Neural cell (in vitro differentiated cells): ENCODE results near the gene ATP13A3.

ENCODE experiments used
- CTCF ChIP-seq: fragments of 450-650 bp; IDR thresholded peaks from 2 replicates; pipeline ENCODE4 v1.5.1; 2014; ENCODE audit warnings: antibody characterized with exemption, mild to moderate bottlenecking, moderate library complexity; ENCODE audit not compliant: poor library complexity, severe bottlenecking
- EP300 ChIP-seq: fragments of 450-650 bp; conservative IDR thresholded peaks from 2 replicates; pipeline ENCODE4 v1.6.1; 2014; ENCODE audit warnings: antibody characterized with exemption, mild to moderate bottlenecking, moderate library complexity; ENCODE audit not compliant: poor library complexity, severe bottlenecking
- EZH2 ChIP-seq: fragments of 200-600, 300-800 bp; shearing (Covaris generic), sonication (generic); IDR thresholded peaks from 2 replicates; pipeline ENCODE4 v1.6.1; 2014; ENCODE audit warnings: antibody characterized with exemption, low read length, borderline replicate concordance, mild to moderate bottlenecking; ENCODE audit not compliant: insufficient read depth, poor library complexity, severe bottlenecking
- MXI1 ChIP-seq: fragments of 450-650 bp; conservative IDR thresholded peaks from 2 replicates; pipeline ENCODE4 v1.6.1; 2014; ENCODE audit warnings: antibody characterized with exemption, mild to moderate bottlenecking; ENCODE audit not compliant: poor library complexity, severe bottlenecking
- POLR2AphosphoS5 ChIP-seq: IDR thresholded peaks from 2 replicates; pipeline ENCODE4 v1.6.1; 2012
- RAD21 ChIP-seq: fragments of 450-650 bp; conservative IDR thresholded peaks from 2 replicates; pipeline ENCODE4 v1.6.1; 2014; ENCODE audit warnings: antibody characterized with exemption, mild to moderate bottlenecking, moderate library complexity
- REST ChIP-seq: IDR thresholded peaks from 2 replicates; pipeline ENCODE4 v1.6.1; 2012; ENCODE audit warnings: borderline replicate concordance
- SMC3 ChIP-seq: fragments of 450-650 bp; conservative IDR thresholded peaks from 2 replicates; pipeline ENCODE4 v1.6.1; 2014; ENCODE audit warnings: antibody characterized with exemption, mild to moderate bottlenecking, moderate library complexity; ENCODE audit not compliant: poor library complexity
- TAF1 ChIP-seq: IDR thresholded peaks from 2 replicates; pipeline ENCODE4 v1.6.1; 2012; ENCODE audit warnings: low read depth

GRCh38 chr3:194365526-194365925 is 121.3 kb downstream of the ATP13A3 start:
- no peak for TF ChIP-seq POLR2AphosphoS5
- TF ChIP-seq CTCF = no peak
- TF ChIP-seq EP300 = no peak
- TF ChIP-seq EZH2 = no peak
- TF ChIP-seq REST = no peak
- TF ChIP-seq RAD21 = no peak
- no peak for TF ChIP-seq MXI1
- TF ChIP-seq SMC3 = no peak
- no peak for TF ChIP-seq TAF1
